GM12875 (cell line): Measurements from ENCODE around the gene SPRR2D.
"Not testable (repeated sequence)": the region's sequence is repeated elsewhere in the genome, so short reads cannot be mapped to it uniquely, and the experiment has no call there.

ENCODE experiments used
- H3K4me3 ChIP-seq: one replicate; pipeline ENCODE4 v1.5.1; 2011; ENCODE audit warnings: low read depth, low read length, control low read depth
- TF ChIP-seq, protein P1 (sequence below): IDR thresholded peaks from 2 replicates; pipeline ENCODE4 v1.5.1; 2011; ENCODE audit warnings: low read depth, mild to moderate bottlenecking, control low read depth, inconsistent platforms, low read length, moderate library complexity, borderline replicate concordance; ENCODE audit not compliant: insufficient read depth

Gene SPRR2D

GRCh38 chr1:153058826-153059784 lies 18.2 kb upstream of the SPRR2D start:
- H3K4me3 ChIP-seq, result no peak overlapping the region
- TF ChIP-seq, protein P1, sequence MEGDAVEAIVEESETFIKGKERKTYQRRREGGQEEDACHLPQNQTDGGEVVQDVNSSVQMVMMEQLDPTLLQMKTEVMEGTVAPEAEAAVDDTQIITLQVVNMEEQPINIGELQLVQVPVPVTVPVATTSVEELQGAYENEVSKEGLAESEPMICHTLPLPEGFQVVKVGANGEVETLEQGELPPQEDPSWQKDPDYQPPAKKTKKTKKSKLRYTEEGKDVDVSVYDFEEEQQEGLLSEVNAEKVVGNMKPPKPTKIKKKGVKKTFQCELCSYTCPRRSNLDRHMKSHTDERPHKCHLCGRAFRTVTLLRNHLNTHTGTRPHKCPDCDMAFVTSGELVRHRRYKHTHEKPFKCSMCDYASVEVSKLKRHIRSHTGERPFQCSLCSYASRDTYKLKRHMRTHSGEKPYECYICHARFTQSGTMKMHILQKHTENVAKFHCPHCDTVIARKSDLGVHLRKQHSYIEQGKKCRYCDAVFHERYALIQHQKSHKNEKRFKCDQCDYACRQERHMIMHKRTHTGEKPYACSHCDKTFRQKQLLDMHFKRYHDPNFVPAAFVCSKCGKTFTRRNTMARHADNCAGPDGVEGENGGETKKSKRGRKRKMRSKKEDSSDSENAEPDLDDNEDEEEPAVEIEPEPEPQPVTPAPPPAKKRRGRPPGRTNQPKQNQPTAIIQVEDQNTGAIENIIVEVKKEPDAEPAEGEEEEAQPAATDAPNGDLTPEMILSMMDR, result no peak

- TF ChIP-seq, protein P1, result no peak
- H3K4me3 ChIP-seq, result no peak overlapping the region
Measured at GRCh38 chr1:153058154-153058553, 17.2 kb upstream of the SPRR2D start.

DNA sequence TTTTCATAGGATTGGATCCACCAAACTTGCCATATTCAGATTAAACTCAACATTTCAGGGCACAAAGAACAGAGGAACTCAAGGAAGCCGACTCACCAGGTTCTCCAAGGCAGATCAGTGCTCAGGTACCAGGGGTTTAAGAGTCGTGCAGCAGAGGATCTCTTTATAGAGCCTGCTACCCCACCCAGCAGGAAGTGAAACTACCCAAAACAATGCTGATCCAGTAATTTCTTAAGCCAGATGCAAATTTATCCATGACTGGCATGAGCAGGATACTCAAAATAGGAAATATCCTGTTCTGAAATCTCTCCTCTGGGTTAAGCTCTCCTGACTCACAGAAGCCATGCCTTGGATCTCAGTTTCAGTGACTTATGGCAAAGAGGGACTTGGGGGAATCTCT lies 16.5 kb upstream of the SPRR2D start, which contains the start of gene SPRR2A:
SPRR2A (minus strand) TSS at position 138 of the 400 bp plus-strand sequence. CDS start 777 bp downstream, outside the sequence.
- TF ChIP-seq, protein P1, result no peak

GRCh38 chr1:153056111-153056510 lies 15.2 kb upstream of the SPRR2D start:
- not testable (repeated sequence) for H3K4me3 ChIP-seq

More for the DNA sequence above, 16.5 kb upstream of the SPRR2D start, which contains the start of gene SPRR2A:
- H3K4me3 ChIP-seq, result no peak within 1 kb of the TSS

DNA sequence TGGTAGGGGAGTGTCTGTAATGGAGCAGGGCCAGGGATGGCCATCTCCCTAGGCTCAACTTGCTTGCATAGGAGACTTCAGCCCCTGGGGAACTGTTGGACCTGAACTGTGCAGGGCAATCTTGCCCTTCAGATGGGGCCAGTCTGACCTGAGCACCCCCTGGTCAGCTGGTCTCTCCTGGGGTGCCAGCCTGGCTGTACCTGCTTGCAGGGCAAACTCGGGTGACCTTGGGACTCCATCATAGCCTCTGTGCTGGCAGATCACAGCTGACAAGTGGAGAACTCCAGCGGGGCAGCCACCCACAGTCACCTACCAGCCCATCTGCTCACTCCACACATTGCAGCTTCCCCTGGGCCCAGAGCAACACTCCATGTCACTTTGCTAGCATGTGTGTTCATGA lies 8.3 kb upstream of the SPRR2D start:
- TF ChIP-seq, protein P1, result no peak
- no peak overlapping the region for H3K4me3 ChIP-seq

- TF ChIP-seq, protein P1, result no peak
Measured at GRCh38 chr1:153035211-153035610, 5.7 kb downstream of the SPRR2D start.

DNA sequence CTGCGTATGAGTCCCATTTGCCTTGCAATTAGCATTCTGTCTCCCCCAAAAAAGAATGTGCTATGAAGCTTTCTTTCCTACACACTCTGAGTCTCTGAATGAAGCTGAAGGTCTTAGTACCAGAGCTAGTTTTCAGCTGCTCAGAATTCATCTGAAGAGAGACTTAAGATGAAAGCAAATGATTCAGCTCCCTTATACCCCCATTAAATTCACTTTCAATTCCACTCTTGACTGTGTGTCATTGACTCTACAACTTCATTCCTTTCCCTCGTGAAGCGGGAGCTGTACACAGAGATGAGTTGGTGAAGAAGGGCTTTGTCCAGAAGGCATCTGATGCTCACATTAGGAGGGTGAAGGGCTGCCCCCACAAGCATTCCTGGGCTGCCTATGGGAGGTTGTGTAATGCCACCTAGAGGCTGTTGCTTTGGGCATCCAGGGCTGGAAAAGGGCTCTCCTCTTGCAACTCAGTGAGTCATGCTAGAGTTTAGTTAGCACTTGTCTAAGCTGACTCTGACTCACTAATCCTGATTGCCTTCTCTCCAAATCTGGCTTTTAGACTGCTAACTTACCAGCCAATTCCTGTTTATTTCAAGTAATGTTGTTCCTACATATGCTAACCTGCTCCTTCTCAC lies 8.1 kb downstream of the SPRR2D start:
- TF ChIP-seq, protein P1, result peak; percentile 26; the same call in 1 of the 2 replicates
- H3K4me3 ChIP-seq, result no peak overlapping the region

More at GRCh38 chr1:153035211-153035610, 5.7 kb downstream of the SPRR2D start:
- H3K4me3 ChIP-seq, result no peak overlapping the region
